ENCODE data around the gene CFAP92.

The CFAP92 gene

GRCh38 chr3:128867200-128868125, 126.4 kb downstream of the CFAP92 start:
- no peak for DNase-seq

GRCh38 chr3:128864849-128865804, 128.7 kb downstream of the CFAP92 start:
- peak in 33 of 56 donors; percentile 4 to 65 (median 30) for DNase-seq

- DNase-seq: peak in 47 of 56 donors; percentile 18 to 77 (median 53)
Measured at GRCh38 chr3:128864351-128864811, 129.5 kb downstream of the CFAP92 start.

GRCh38 chr3:128863560-128863959, 130.3 kb downstream of the CFAP92 start:
- no peak for DNase-seq

GRCh38 chr3:128861491-128861890, 132.4 kb downstream of the CFAP92 start:
- DNase-seq: no peak
